Stimulated activated CD8-positive, alpha-beta memory T cell treated with anti-CD3 and anti-CD28 coated beads, Interleukin-7, amount 100 ng/mL, for 48 hours (primary cell): ENCODE results near the gene LRRC61.

Experiments
- DNase-seq, 2 donors: peaks; one replicate each; pipeline ENCODE4 v3.0.0-alpha.2; 2020; ENCODE audit warnings: low read depth in 1 of 2; ENCODE audit errors: extremely low read depth in 1 of 2

The LRRC61 gene

GRCh38 chr7:150346922-150347321, 23.8 kb downstream of the LRRC61 start:
- no peak for DNase-seq

- DNase-seq, result no peak
Measured at GRCh38 chr7:150351587-150352194, 28.5 kb downstream of the LRRC61 start.

- no peak for DNase-seq
Measured at GRCh38 chr7:150355666-150356059, 32.5 kb downstream of the LRRC61 start.

GRCh38 chr7:150356265-150356897, 33.2 kb downstream of the LRRC61 start:
- no peak for DNase-seq

GRCh38 chr7:150357270-150357669, 34.1 kb downstream of the LRRC61 start:
- peak in 1 of 2 donors; percentile 70 for DNase-seq

- DNase-seq, result no peak
Measured at GRCh38 chr7:150357771-150358427, 34.7 kb downstream of the LRRC61 start.

GRCh38 chr7:150358433-150358832, 35.3 kb downstream of the LRRC61 start:
- no peak for DNase-seq

GRCh38 chr7:150358988-150359621, 36.0 kb downstream of the LRRC61 start:
- no peak for DNase-seq

GRCh38 chr7:150359622-150360362, 36.6 kb downstream of the LRRC61 start:
- DNase-seq, result no peak

GRCh38 chr7:150360363-150361058, 37.4 kb downstream of the LRRC61 start:
- no peak for DNase-seq

GRCh38 chr7:150361402-150361801, 38.2 kb downstream of the LRRC61 start:
- no peak for DNase-seq

GRCh38 chr7:150361807-150362621, 38.9 kb downstream of the LRRC61 start:
- no peak for DNase-seq

- no peak for DNase-seq
Measured at GRCh38 chr7:150363370-150363769, 40.2 kb downstream of the LRRC61 start.

- DNase-seq, result no peak
Measured at GRCh38 chr7:150363872-150364271, 40.7 kb downstream of the LRRC61 start.

GRCh38 chr7:150365194-150365593, 42.0 kb downstream of the LRRC61 start:
- DNase-seq, result no peak

- no peak for DNase-seq
Measured at GRCh38 chr7:150365673-150366398, 42.7 kb downstream of the LRRC61 start.

GRCh38 chr7:150367677-150368095, 44.5 kb downstream of the LRRC61 start:
- no peak for DNase-seq

- peak; percentile 69 to 79 for DNase-seq
Measured at GRCh38 chr7:150368096-150368883, 45.1 kb downstream of the LRRC61 start, which contains the start of gene REPIN1. Gene REPIN1 (plus strand): TSS chr7:150368822. CDS start chr7:150369712, 890 bp downstream.
